DND-41 (cell line): ENCODE measurements around the gene TRAPPC2.

Experiments
- ATAC-seq: fragments of 200-7000 bp; cut with Tn5 transposase; 3 replicates; pipeline ENCODE4 v1.9.1; 2021; ENCODE audit warnings: low read depth; ENCODE audit not compliant: insufficient read depth
- DNase-seq: peaks from one replicate; pipeline ENCODE4 v3.0.0-alpha.2; 2020
- H2AFZ ChIP-seq: 2 replicates; pipeline ENCODE4 v1.6.0; 2012; ENCODE audit warnings: low read depth, low read length
- H3K27ac ChIP-seq: 2 replicates; pipeline ENCODE4 v1.5.1; 2012; ENCODE audit warnings: low read length, inconsistent platforms
- H3K27me3 ChIP-seq: fragments of 200-600 bp; sonication (generic); 2 replicates; pipeline ENCODE4 v1.6.0; 2012; ENCODE audit warnings: low read length, mild to moderate bottlenecking, inconsistent platforms; ENCODE audit not compliant: insufficient read depth, poor library complexity
- H3K36me3 ChIP-seq: 2 replicates; pipeline ENCODE4 v1.5.1; 2012; ENCODE audit warnings: low read length, inconsistent platforms; ENCODE audit not compliant: insufficient read depth
- H3K4me1 ChIP-seq: 2 replicates; pipeline ENCODE4 v1.5.1; 2012; ENCODE audit warnings: mild to moderate bottlenecking, low read length; ENCODE audit not compliant: insufficient read depth
- H3K4me2 ChIP-seq: 2 replicates; pipeline ENCODE4 v1.6.0; 2012; ENCODE audit warnings: mild to moderate bottlenecking, moderate library complexity, low read length, inconsistent platforms; ENCODE audit not compliant: insufficient read depth
- H3K4me3 ChIP-seq, 2 experiments: fragments of 200-600 bp in 1 of 2; shearing (Covaris generic) in 1 of 2; 2 replicates each; pipeline ENCODE4 v1.5.1; 2012 to 2016; ENCODE audit warnings: inconsistent platforms in 2 of 2, low read length in 2 of 2, mild to moderate bottlenecking in 2 of 2, low read depth in 1 of 2, moderate library complexity in 1 of 2
- H3K79me2 ChIP-seq: 2 replicates; pipeline ENCODE4 v1.6.0; 2012; ENCODE audit warnings: low read length, inconsistent platforms; ENCODE audit not compliant: insufficient read depth
- H3K9ac ChIP-seq: 2 replicates; pipeline ENCODE4 v1.6.0; 2012; ENCODE audit warnings: low read depth, mild to moderate bottlenecking, inconsistent platforms, low read length, moderate library complexity
- H3K9me3 ChIP-seq: 2 replicates; pipeline ENCODE4 v1.5.1; 2012; ENCODE audit warnings: low read length, moderate library complexity, mild to moderate bottlenecking, inconsistent platforms; ENCODE audit not compliant: insufficient read depth, severe bottlenecking
- H4K20me1 ChIP-seq: 2 replicates; pipeline ENCODE4 v1.6.0; 2012; ENCODE audit warnings: low read length; ENCODE audit not compliant: insufficient read depth
- EZH2 ChIP-seq: IDR thresholded peaks from 3 replicates; pipeline ENCODE4 v1.6.1; 2012; ENCODE audit warnings: borderline replicate concordance, low read depth, mild to moderate bottlenecking, moderate library complexity, low read length, inconsistent platforms; ENCODE audit not compliant: severe bottlenecking
- TF ChIP-seq, protein P1 (sequence below): IDR thresholded peaks from 2 replicates; pipeline ENCODE4 v1.5.1; 2012; ENCODE audit warnings: borderline replicate concordance, low read length, moderate library complexity, mild to moderate bottlenecking; ENCODE audit not compliant: poor library complexity, severe bottlenecking; ENCODE audit errors: extremely low read depth

TRAPPC2 gene

DNA sequence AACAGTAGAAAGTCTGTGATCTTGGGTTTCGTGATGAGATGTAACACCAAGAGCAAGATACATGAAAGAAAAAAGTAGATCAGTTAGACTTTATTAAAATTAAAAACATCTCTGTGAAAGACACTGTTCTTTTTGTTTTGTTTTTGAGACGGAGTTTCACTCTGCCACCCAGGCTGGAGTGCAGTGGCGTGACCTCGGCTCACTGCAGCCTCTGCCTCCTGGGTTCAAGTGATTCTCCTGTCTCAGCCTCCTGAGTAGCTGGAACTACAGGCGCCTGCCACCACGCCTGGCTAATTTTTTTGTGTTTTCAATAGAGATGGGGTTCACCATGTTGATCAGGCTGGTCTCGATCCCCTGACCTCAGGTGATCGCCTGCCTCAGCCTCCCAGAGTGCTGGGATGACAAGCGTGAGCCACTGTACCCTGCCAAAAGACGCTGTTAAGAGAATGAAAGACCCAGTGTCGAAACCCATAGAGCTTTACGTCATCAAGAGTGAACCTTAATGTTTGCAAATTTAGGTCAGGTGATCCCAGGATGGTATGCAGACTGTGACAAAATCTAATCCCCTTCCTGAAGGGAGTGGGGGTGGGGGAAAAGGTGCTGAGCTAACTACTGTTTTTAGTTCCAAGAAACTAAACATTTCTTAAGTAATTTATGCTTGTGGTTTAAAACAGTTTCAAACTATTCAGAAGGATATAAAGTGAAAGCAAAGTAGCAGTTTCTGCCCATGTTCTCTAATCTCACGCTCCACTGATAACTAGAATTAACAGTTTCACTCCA lies 8.2 kb upstream of the TRAPPC2 start:
- Histone ChIP-seq H3K4me2 (no peak overlapping the region), H4K20me1 (no peaks in the 10 kb centered on the region), H3K36me3 (peaks cover 25% of the 10 kb centered on the region), H3K4me3 (no peak overlapping the region), H3K9ac (no peak overlapping the region), H3K27me3 (no peaks in the 10 kb centered on the region), H3K9me3 (no peaks in the 10 kb centered on the region), H3K4me1 (no peaks in the 10 kb centered on the region), H3K27ac (no peak overlapping the region), H2AFZ (no peak overlapping the region), H3K79me2 (no peaks in the 10 kb centered on the region)
- DNase-seq (no peak), ATAC-seq (peak; percentile 19; the same call in 1 of the 3 replicates)
- TF ChIP-seq, protein P1, sequence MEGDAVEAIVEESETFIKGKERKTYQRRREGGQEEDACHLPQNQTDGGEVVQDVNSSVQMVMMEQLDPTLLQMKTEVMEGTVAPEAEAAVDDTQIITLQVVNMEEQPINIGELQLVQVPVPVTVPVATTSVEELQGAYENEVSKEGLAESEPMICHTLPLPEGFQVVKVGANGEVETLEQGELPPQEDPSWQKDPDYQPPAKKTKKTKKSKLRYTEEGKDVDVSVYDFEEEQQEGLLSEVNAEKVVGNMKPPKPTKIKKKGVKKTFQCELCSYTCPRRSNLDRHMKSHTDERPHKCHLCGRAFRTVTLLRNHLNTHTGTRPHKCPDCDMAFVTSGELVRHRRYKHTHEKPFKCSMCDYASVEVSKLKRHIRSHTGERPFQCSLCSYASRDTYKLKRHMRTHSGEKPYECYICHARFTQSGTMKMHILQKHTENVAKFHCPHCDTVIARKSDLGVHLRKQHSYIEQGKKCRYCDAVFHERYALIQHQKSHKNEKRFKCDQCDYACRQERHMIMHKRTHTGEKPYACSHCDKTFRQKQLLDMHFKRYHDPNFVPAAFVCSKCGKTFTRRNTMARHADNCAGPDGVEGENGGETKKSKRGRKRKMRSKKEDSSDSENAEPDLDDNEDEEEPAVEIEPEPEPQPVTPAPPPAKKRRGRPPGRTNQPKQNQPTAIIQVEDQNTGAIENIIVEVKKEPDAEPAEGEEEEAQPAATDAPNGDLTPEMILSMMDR = no peak
- TF ChIP-seq EZH2 = no peak

DNA sequence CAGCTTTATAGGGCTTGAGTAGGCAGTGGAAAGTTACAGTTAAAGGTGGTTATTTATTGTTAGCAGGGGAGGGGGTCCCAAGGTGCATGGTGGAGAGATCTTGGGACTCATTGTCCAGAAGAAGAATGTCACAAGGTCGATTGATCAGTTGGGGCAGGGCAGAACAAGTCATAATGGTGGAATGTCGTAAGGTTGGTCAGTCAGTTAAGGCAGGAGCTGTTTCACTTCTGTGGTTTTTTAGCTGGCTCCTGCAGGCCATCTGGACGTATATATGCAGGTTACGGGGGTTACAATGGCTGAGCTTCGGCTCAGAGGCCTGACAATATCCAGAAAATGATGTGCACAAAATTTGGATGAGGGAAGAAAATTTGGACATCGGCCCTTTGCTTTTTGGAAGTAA lies 7.3 kb upstream of the TRAPPC2 start:
- Histone ChIP-seq H3K27me3 (no peaks in the 10 kb centered on the region), H3K4me3 (no peak overlapping the region), H3K9ac (no peak overlapping the region), H3K27ac (no peak overlapping the region), H3K9me3 (no peaks in the 10 kb centered on the region), H2AFZ (no peak overlapping the region), H3K4me1 (peaks cover 3% of the 10 kb centered on the region; the same call in 1 of the 2 replicates), H3K79me2 (no peaks in the 10 kb centered on the region), H4K20me1 (no peaks in the 10 kb centered on the region), H3K4me2 (no peak overlapping the region), H3K36me3 (peaks cover 19% of the 10 kb centered on the region)
- no peak for DNase-seq
- ATAC-seq = no peak
- no peak for TF ChIP-seq EZH2
- TF ChIP-seq, protein P1 = no peak

DNA sequence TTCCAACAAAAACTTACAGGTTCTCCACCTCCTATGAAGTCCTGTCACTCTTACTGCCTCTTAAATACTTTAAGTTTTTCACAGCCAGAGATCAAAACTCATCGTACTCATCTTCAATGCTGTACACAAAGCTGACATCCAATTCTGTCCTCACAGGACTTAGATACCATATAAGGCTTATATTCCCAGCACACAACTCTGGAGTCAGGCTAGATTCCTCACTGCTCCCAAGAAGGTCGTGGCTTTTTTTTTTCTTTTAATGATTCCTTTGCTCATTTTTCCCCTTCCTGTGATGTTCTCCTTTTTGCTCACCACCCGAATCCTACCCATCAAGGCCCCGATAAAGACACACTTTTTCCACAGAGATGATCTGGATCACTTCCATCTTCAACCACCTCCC lies 914 bp downstream of the TRAPPC2 start:
- Histone ChIP-seq H3K9ac (peak overlapping the region; percentile 90), H4K20me1 (no peaks in the 10 kb centered on the region), H3K4me1 (peaks cover 37% of the 10 kb centered on the region), H3K4me3 (peak overlapping the region; percentile 92 to 97), H3K27ac (peak overlapping the region; percentile 93), H3K9me3 (no peaks in the 10 kb centered on the region), H3K36me3 (peaks cover 10% of the 10 kb centered on the region; the same call in 1 of the 2 replicates), H3K4me2 (peak overlapping the region; percentile 84), H3K27me3 (no peaks in the 10 kb centered on the region), H2AFZ (peak overlapping the region; percentile 93; the same call in 1 of the 2 replicates), H3K79me2 (peaks cover 51% of the 10 kb centered on the region)
- DNase-seq (no peak), ATAC-seq (no peak)
- TF ChIP-seq EZH2 = no peak
- TF ChIP-seq, protein P1 = no peak
